ENCODE data around the gene NNAT.
"Not testable (repeated sequence)": the region's sequence is repeated elsewhere in the genome, so short reads cannot be mapped to it uniquely, and the experiment has no call there.

DNA sequence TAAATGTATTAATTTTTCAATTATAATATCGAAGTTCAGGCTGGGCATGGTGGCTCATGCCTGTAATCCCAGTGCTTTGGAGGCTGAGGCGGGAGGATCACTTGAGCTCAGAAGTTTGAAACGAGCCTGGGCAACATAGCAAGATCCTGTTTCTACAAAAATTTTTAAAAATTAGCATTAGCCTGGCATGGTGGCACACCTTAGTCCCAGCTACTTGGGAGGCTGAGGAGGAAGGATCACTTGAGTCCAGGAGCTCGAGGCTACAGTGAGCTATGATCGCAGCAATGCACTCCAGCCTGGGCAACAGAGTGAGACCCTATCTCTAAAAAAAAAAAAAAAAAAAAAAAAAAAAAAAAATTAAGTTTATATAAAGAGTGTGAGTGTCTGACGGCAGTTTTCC is 48.6 kb upstream of the NNAT start:
- TF ChIP-seq, protein P1, sequence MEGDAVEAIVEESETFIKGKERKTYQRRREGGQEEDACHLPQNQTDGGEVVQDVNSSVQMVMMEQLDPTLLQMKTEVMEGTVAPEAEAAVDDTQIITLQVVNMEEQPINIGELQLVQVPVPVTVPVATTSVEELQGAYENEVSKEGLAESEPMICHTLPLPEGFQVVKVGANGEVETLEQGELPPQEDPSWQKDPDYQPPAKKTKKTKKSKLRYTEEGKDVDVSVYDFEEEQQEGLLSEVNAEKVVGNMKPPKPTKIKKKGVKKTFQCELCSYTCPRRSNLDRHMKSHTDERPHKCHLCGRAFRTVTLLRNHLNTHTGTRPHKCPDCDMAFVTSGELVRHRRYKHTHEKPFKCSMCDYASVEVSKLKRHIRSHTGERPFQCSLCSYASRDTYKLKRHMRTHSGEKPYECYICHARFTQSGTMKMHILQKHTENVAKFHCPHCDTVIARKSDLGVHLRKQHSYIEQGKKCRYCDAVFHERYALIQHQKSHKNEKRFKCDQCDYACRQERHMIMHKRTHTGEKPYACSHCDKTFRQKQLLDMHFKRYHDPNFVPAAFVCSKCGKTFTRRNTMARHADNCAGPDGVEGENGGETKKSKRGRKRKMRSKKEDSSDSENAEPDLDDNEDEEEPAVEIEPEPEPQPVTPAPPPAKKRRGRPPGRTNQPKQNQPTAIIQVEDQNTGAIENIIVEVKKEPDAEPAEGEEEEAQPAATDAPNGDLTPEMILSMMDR (conservative IDR thresholded peaks at IDR 0.05), result not testable (repeated sequence)
- TF ChIP-seq ZFX (IDR thresholded peaks at IDR 0.05), result not testable (repeated sequence)
